Neuron (in vitro differentiated cells): Measurements from ENCODE around the gene FAM114A2.
"Not testable (repeated sequence)": the region's sequence is repeated elsewhere in the genome, so short reads cannot be mapped to it uniquely, and the experiment has no call there.

Experiments
- H2AFZ ChIP-seq: one replicate; pipeline ENCODE4 v1.6.1; 2013; ENCODE audit warnings: low read depth, mild to moderate bottlenecking, inconsistent platforms, low read length, moderate library complexity
- H3K27me3 ChIP-seq: one replicate; pipeline ENCODE4 v1.6.1; 2013; ENCODE audit warnings: low read length; ENCODE audit not compliant: insufficient read depth
- H3K36me3 ChIP-seq: one replicate; pipeline ENCODE4 v1.6.1; 2013; ENCODE audit warnings: low read length; ENCODE audit not compliant: insufficient read depth
- H3K4me1 ChIP-seq: one replicate; pipeline ENCODE4 v1.6.1; 2013; ENCODE audit warnings: low read length; ENCODE audit not compliant: insufficient read depth
- H3K4me3 ChIP-seq: 2 replicates; pipeline ENCODE4 v1.5.1; 2013; ENCODE audit warnings: mild to moderate bottlenecking, low read length, moderate library complexity
- H3K9me3 ChIP-seq: one replicate; pipeline ENCODE4 v1.6.1; 2013; ENCODE audit warnings: low read length

Gene FAM114A2

GRCh38 chr5:154038707-154039457, at the start of gene FAM114A2, which contains the start of gene MFAP3:
FAM114A2 (minus strand) TSS chr5:154038910; CDS start chr5:154034953, 3,957 bp downstream.
MFAP3 (plus strand) TSS chr5:154038967; CDS start chr5:154049723, 10,756 bp downstream.
- Histone ChIP-seq H3K9me3 (no peaks in the 10 kb centered on the region), H3K4me3 (peak within 1 kb of the TSS; percentile 67), H3K36me3 (peaks cover 7% of the 10 kb centered on the region), H3K27me3 (no peaks in the 10 kb centered on the region), H3K4me1 (peaks cover 12% of the 10 kb centered on the region), H2AFZ (peak within 1 kb of the TSS; percentile 82)

DNA sequence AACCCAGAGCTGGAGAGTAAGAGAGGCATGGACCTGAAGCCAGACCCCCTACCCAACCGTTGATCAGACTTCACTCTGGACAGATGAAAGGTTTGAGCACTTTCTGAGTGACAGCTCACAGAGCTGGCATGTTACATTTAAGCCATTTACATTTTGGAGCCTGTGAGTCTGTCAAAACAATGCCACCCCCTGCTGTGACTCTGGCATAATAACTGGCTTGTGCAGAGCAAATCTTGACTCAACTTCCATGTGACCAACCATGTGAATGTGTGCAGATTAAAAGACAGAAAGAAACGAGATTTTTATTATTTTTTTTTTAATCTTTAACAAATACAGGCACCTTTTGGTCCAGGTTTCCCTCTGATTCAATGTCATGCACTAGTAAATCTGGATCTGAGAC, 48.5 kb upstream of the FAM114A2 start:
- Histone ChIP-seq H3K4me3 (no peak overlapping the region), H3K9me3 (peaks cover 2% of the 10 kb centered on the region), H3K36me3 (no peaks in the 10 kb centered on the region), H3K4me1 (peaks cover 34% of the 10 kb centered on the region), H2AFZ (no peak overlapping the region), H3K27me3 (no peaks in the 10 kb centered on the region)

- H3K4me3 ChIP-seq: no peak overlapping the region
- peaks cover 2% of the 10 kb centered on the region for H3K9me3 ChIP-seq
Observed at GRCh38 chr5:154086641-154087040, 47.9 kb upstream of the FAM114A2 start.

DNA sequence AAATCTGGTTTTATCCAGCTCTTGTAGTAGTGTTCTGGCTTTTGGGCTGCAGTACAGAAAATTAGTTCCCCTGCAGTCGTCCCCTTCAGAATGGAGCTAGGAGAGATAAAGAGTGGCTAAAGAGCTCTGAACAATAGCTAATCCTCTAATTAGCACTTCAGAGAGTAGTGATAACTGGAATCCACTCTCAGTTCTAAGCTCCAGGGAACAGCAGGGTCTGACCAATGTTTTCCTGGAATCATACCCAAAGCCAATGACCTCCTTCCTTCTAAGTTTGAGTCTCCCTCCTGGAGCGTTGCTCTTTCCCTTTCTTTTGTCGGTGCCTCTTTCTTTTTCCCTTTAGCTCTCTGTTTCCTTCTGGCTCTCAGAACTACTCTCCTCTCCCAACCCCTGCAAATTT, 47.4 kb upstream of the FAM114A2 start:
- Histone ChIP-seq H3K9me3 (peaks cover 2% of the 10 kb centered on the region), H3K36me3 (no peaks in the 10 kb centered on the region), H3K4me3 (no peak overlapping the region), H3K27me3 (no peaks in the 10 kb centered on the region), H2AFZ (peak overlapping the region; percentile 46), H3K4me1 (peaks cover 25% of the 10 kb centered on the region)

More at GRCh38 chr5:154086641-154087040, 47.9 kb upstream of the FAM114A2 start:
- Histone ChIP-seq H3K4me1 (peaks cover 28% of the 10 kb centered on the region), H2AFZ (no peak overlapping the region), H3K36me3 (no peaks in the 10 kb centered on the region), H3K27me3 (no peaks in the 10 kb centered on the region)

GRCh38 chr5:154084062-154084639, 45.4 kb upstream of the FAM114A2 start:
- Histone ChIP-seq H2AFZ (no peak overlapping the region), H3K27me3 (no peaks in the 10 kb centered on the region), H3K4me3 (no peak overlapping the region), H3K4me1 (peaks cover 25% of the 10 kb centered on the region), H3K9me3 (peaks cover 2% of the 10 kb centered on the region), H3K36me3 (no peaks in the 10 kb centered on the region)

GRCh38 chr5:154081246-154081645, 42.5 kb upstream of the FAM114A2 start:
- Histone ChIP-seq H3K27me3 (no peaks in the 10 kb centered on the region), H2AFZ (no peak overlapping the region), H3K4me1 (peaks cover 26% of the 10 kb centered on the region), H3K36me3 (no peaks in the 10 kb centered on the region), H3K4me3 (no peak overlapping the region), H3K9me3 (no peaks in the 10 kb centered on the region)

DNA sequence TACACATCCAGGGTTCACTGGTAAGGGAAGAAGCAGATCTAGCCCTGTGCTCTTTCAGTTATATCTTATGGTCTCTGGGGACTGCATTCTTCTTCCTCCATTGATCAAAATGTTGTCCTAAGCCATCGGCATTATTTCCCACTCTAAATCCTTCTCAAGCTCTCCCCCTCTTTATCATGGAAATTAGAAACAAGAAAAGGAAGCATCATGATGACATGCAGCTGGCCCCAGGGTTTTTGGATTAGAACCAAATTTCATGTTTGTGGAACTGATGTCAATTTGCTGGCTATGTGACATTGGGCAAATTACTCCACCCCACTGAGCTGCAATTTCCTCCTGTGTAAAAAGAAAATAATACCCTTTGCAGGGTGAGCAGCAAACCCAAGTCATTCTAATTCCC, 39.6 kb upstream of the FAM114A2 start:
- Histone ChIP-seq H3K4me3 (no peak overlapping the region), H2AFZ (no peak overlapping the region), H3K9me3 (no peaks in the 10 kb centered on the region), H3K4me1 (peaks cover 14% of the 10 kb centered on the region), H3K27me3 (no peaks in the 10 kb centered on the region), H3K36me3 (no peaks in the 10 kb centered on the region)

- Histone ChIP-seq H3K9me3 (no peaks in the 10 kb centered on the region), H3K4me3 (no peak overlapping the region), H2AFZ (no peak overlapping the region), H3K36me3 (no peaks in the 10 kb centered on the region), H3K27me3 (no peaks in the 10 kb centered on the region), H3K4me1 (peaks cover 18% of the 10 kb centered on the region)
Observed at GRCh38 chr5:154077696-154078095, 39.0 kb upstream of the FAM114A2 start.

- Histone ChIP-seq H3K4me3 (no peak overlapping the region), H3K27me3 (no peaks in the 10 kb centered on the region)
Observed at GRCh38 chr5:154076240-154076922, 37.7 kb upstream of the FAM114A2 start.

DNA sequence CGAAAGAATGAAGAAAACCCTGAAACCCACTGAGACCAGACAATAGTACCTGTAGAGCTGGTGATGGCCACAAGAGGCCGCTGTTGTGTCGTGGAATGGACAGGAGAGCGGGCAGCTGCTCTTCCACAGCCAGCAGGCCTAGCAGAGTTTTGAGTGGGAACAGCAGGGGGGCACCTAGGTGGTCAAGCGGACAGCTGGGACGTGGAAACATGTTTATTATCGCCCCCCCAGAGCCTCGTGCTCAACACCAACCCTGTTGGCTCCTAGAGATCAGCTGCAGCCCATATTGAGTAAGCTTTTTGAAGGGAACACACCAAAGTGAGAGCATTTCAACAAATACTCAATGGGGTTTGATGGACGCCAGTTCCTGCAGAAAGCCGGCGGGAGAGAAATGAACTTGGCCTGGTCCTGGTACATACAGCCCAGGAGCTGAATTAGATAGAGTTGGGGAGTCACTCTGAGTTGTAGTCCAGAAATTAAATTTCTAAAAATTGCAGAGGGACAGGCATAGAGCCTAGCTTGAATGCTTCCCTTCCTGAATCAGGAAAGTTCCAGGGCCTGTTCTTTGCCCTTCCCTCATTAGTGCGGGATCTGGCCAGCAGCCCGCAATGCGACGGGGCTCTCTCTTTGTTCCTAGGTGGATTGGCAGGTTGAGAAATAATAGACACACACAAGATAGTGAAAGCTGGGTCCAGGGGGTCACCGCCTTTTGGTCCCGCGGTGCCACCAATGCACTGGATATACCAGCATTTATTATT, 33.9 kb upstream of the FAM114A2 start:
- Histone ChIP-seq H3K4me3 (peak overlapping the region; percentile 38), H3K9me3 (no peaks in the 10 kb centered on the region), H3K36me3 (no peaks in the 10 kb centered on the region), H2AFZ (peak overlapping the region; percentile 42), H3K27me3 (no peaks in the 10 kb centered on the region), H3K4me1 (peaks cover 9% of the 10 kb centered on the region)

More at GRCh38 chr5:154076240-154076922, 37.7 kb upstream of the FAM114A2 start:
- Histone ChIP-seq H3K36me3 (no peaks in the 10 kb centered on the region), H2AFZ (no peak overlapping the region), H3K4me1 (peaks cover 23% of the 10 kb centered on the region), H3K9me3 (no peaks in the 10 kb centered on the region)

GRCh38 chr5:154071799-154072413, 33.2 kb upstream of the FAM114A2 start:
- Histone ChIP-seq H2AFZ (peak overlapping the region; percentile 42), H3K9me3 (no peaks in the 10 kb centered on the region), H3K4me3 (no peak overlapping the region), H3K27me3 (no peaks in the 10 kb centered on the region), H3K36me3 (no peaks in the 10 kb centered on the region), H3K4me1 (peaks cover 9% of the 10 kb centered on the region)

DNA sequence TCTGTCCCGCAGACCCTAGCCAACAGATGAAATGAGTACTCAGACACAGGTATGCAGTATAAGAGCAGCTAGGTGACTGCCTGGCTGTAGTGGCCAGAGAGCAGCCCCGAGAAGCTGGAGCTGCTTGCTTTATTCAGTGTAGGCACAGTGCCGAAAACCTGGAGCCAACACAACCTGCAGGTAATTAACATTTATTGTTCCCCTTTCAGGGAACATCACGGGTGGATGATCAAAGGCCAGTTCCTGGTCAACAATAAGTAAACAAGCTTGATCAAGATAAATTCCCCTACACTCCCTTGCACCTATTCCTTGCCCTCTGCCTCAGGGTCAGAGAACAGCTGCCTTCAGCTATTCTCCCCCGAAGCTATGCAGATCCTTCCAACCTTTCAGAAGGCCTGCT, 31.1 kb upstream of the FAM114A2 start:
- H3K9me3 ChIP-seq, H2AFZ ChIP-seq, H3K4me3 ChIP-seq, H3K36me3 ChIP-seq, H3K4me1 ChIP-seq, H3K27me3 ChIP-seq: not testable (repeated sequence)
